ENCODE data around the gene RND3.

The RND3 gene, protein sequence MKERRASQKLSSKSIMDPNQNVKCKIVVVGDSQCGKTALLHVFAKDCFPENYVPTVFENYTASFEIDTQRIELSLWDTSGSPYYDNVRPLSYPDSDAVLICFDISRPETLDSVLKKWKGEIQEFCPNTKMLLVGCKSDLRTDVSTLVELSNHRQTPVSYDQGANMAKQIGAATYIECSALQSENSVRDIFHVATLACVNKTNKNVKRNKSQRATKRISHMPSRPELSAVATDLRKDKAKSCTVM

GRCh38 chr2:150487537-150488429 lies at the start of gene RND3:
Gene RND3, minus strand, starts transcription at chr2:150487667. Its CDS starts 250 bp downstream, at chr2:150487417.
- peak; percentile 71 for DNase-seq

- DNase-seq, result no peak
These were observed 47.7 kb upstream of the RND3 start for GRCh38 chr2:150535176-150535575.

GRCh38 chr2:150532879-150533278 lies 45.4 kb upstream of the RND3 start:
- no peak for DNase-seq

DNA sequence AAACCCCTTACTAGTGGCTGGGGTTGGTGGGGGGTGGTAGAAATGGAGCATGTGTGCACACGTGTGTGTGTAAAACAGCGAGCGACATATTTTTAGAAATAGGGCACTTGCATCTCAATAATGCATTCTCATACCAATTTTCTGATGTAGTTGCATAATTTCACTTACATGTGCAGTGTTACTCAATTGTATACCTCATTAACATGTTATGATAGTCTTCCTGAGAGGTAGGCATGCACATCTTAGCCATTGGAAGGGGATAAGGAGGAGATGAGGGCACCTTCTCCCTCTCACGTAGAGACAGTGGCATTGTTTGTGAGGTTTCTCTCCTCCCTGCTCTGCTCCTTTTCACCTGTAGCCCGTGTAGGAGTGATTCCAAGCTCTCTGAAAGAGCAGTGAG lies 44.6 kb upstream of the RND3 start:
- DNase-seq, result no peak

DNA sequence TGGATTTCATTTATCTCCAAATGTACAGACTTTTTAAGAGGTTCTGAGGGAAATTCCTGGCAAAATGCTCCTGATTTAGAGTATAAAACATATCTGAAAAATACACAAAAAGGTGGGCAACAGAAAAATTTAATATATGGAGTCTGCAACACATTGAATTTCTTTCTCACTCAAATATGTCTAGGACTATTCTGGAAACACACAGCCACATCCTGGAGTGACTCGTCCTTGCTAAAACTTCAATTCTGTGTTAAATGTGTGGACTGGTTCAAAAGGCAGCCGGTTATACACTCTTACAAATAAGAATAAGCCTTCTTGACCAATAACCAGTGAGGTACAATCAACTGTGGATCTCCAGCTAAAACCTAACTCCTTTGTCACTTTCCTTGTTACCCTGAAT lies 44.1 kb upstream of the RND3 start:
- no peak for DNase-seq

DNA sequence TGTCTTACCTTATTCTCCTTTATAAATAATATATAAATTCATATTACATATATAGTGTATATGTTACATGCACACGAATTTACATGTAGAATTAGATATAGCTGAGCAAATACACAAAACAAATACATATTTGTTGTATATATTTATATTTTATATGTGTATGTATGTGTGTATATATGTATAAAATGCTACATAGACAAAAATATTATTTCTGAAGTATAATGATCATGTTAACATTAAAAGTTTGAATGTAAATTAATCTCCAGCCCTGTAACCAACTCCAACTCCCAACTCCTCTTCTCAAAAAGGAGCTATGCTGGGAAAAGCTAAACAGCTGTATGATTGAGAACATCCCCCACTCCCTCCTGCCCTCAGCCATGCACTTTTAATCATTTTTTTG lies 42.7 kb upstream of the RND3 start:
- DNase-seq, result no peak

DNA sequence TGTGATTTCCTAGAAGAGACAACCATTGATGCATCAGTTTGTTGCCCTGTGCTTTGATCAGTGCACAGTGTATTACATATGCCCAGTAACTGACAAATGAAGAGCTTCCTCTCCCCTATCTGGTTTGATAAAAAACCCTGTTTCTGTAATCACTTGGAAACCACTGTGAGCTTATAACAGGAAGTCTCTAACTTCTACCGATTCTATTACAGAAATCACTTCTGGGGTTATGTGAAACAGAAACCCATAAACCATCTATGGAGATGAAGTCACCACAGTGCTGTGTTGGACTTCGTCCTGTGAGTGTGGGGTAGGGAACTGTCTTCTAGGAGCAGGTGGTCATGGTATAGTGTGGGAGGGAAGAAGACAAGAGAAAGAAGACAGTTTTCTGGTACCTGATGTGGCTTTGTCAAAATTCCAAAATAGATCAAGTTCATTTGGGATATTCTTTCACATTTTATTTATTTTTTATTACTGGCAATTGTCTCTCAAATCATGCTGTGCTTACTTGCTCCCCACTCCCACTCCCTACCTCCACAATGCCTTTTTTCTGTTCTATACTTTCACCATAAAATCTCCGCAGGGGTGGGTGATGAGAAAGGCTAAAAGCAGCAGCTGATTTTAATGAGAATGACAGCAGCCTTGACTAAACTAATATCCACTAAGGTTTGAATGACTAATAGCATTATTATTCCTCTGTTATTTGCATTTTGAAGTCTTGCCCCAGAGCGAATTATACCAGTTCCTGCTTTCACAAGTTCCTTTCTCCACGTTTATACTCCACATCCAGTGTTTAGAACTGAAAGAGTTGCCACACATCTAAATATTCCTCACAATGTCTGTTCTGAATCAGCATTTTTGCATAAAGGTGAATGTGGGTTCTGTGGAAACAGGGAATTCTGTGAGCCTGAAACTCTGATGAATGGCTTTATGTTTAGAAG lies 41.7 kb upstream of the RND3 start:
- no peak for DNase-seq

DNA sequence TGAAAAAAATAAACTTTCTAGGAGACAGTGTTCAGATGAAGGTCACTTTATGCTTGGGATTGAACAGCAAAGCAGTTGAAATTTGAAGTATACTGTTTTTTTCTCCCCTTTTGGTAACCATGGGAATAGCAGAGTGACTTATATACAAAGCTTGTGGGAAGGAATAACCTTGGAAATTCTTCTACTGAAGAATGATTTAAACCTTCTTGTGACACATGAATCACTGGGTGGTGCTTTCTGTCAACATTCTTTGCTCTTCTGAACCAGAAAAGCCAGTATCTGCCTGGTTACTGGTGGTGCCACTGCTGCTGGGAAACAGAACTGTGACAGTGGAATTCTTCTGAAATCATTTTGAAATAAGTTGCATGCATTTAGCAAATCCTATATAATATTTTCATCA lies 39.4 kb upstream of the RND3 start:
- DNase-seq, result no peak

DNA sequence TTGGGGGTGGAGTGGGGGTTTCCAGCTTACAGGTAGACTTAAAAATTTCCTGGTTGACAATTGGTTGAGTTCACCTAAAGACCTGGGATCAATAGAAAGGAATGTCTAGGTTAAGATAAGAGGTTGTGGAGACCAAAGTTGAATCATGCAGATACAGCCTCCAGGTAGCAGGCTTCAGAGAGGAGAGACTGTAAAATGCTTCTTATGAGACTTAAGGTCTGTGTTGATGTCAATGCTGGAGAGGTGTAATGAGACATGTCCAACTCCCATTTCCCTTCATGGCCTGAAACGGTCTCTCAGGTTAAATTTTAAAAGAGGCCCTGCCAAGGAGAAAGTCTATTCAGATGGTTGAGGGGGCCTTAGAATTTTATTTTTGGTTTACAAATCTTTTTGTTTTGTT lies 38.5 kb upstream of the RND3 start:
- DNase-seq, result no peak

GRCh38 chr2:150522269-150522668 lies 34.8 kb upstream of the RND3 start:
- no peak for DNase-seq

DNA sequence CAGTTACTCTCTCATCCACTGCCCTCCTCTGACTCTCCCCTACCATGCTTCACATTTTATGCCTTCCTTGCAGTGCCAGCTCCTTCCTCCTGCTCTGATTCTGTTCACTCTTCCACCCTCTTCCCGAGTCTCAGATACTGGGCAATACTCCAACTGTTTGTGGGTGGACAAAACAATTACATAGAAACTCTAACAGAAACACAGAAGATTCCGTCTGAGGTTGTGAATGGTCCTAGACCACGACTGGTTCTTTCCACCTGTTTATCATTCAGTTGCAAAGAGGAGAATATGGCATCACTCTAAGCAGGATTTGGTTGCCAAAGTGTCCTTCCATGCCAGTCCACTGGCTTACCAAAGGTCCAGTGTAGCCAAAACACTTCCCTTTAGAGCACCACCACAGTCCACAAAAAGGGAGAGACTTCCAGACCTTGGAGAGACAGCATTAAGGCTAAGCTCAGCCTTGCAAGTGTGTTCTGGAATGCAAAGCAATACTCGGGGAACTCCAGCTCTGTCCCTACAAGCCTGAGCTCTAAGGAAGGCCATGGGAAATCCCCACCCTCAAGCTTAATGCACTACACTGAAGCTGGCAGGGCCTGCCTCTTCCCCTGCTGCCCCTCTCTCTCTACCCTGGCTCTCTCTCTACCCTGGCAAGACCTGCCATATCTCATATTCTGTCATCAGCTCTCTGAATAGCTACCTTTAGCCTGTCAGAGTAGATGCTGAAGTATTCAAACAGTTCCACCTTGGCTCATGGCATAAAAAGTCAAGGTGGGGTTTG lies 33.6 kb upstream of the RND3 start:
- DNase-seq, result no peak

- no peak for DNase-seq
These were observed 32.6 kb upstream of the RND3 start for GRCh38 chr2:150520033-150520432.

GRCh38 chr2:150517951-150518680 lies 30.6 kb upstream of the RND3 start:
- DNase-seq, result no peak

- DNase-seq, result no peak
These were observed 26.2 kb upstream of the RND3 start for GRCh38 chr2:150513647-150514046.

DNA sequence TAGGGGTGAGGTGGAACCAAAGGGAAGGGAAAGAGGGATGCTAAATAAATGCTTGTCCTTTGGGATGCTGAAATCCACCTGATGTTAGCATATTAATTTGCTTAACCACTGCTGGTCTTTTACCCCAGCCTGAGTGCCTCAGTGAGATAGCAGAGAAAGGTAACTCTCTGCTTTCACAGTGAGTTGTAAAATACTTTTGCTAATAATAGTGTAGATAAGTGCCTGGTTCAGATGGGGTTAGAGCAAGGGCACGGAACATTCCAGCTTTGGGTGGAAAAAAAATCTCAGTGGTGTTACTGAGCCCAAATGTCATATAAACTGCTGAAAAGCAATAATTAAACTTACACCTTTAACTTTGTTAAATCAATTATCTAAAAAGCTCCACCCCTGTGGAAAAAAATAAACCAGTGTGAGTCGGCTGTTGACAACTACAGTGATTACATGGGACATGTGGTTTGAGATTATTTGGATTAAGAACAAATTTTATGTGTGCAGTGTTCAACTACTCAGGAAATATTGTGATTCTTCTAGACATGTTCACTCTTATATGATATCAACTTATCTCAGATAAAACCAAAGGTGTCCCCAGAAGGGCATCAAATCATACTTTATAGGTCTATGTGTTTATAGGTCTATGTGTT lies 21.1 kb upstream of the RND3 start:
- no peak for DNase-seq

GRCh38 chr2:150507071-150507470 lies 19.6 kb upstream of the RND3 start:
- no peak for DNase-seq

DNA sequence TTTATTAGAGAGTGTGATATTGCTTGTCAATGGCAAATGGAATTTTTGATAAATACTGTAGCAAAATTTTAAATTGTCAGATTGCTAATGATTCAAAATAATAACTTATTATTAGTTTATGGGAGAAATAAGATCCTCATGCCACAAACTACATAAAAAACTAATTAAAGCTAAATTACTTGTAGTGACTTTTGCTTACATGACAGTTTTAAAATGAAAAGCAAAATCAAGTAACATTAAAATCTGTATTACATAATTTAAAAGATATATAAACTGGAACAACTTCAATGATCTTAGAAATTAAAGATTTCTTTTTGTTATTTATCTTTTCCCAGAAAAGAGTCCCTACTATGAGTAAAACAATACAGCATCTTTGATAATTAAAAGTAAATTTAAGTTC lies 17.7 kb upstream of the RND3 start:
- no peak for DNase-seq

GRCh38 chr2:150495993-150496627 lies 8.6 kb upstream of the RND3 start:
- no peak for DNase-seq

DNA sequence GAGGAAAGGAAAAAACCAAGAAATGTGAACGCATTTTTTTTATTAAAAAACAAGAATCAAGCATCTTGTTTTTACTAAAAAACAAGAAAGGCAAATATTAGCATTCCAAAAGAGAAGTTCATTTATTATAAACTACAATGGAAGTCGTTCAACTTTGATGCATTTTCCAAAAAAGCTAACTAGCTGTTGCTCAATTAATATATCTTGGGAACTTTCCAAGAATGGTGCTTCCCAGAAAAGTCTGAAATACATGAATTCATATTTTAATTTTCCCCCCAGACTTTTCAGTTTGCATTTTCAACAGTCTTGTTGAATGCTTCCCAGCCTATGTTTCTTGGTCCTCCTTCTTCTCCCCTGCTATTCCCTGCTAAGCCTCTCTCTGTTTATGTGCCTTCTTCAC lies 7.5 kb upstream of the RND3 start:
- no peak for DNase-seq

DNA sequence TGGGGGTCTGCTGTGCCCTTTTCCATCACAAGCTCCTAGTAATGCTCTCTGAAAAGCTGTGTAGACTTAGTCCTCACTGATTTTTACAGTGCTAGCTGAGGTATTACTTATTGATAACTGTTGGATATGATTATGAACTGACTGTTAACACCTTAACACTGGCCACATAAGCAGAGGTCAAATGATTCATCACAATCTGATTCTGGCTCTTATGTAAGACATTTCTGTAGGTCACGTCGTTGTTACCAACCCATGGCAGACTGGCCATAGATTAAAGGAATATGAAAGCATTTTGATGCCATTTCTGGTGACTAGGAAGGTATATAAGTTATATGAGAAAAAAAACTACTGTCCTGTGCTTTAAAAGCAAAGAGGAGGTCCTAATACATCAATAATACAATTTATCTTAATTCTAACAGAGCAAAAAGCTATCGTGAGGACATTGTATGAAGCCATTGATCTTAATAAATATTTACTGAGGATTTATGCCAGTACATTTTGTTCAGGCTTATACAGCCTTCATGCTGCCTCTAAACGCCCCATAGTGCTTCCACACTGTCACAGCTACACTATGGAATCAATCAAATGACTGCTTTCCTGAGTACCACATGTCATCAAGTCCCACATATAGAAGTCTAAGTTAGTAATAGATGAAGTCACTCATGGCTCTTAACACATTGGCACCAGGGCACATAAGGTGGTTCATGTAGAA lies 6.9 kb upstream of the RND3 start:
- DNase-seq, result no peak

Data from activated CD8-positive, alpha-beta memory T cell treated with anti-CD3 and anti-CD28 coated beads, Interleukin-2, amount 50 U/mL, for 48 hours (primary cell).